Panc1 (cell line): Measurements from ENCODE around the gene NBL1. TPM values are rescaled to one million over a fixed set of nuclear protein-coding genes. Genes with fewer than 3 reads are reported as not detected.

Source experiments
- ATAC-seq: fragments of 200-7000 bp; cut with Tn5 transposase; 2 replicates; pipeline ENCODE4 v1.9.1; 2020; ENCODE audit warnings: mild to moderate bottlenecking, moderate library complexity
- BruUV-seq: library from RNA; stranded (reverse); fragments of 400-500 nt; replicated peaks from 2 replicates; lab custom pipeline; 2021; lab: Mats Ljungman, UMichigan
- CTCF ChIA-PET: fragments of 300-600 bp; sonication (Branson Sonifier 250); formaldehyde crosslinking; loops from one replicate; lab custom pipeline; 2022; ENCODE audit warnings: antibody characterized with exemption; lab: Charles Lee
- POLR2A ChIA-PET: fragments of 300-600 bp; sonication (Branson Sonifier 250); formaldehyde crosslinking; loops from one replicate; lab custom pipeline; 2022; ENCODE audit warnings: antibody characterized with exemption; lab: Charles Lee
- DNase-seq: peaks from one replicate; pipeline ENCODE4 v3.0.0-alpha.2; 2010; ENCODE audit warnings: low read depth, low spot score
- H3K27ac ChIP-seq: 2 replicates; pipeline ENCODE4 v1.5.1; 2011; ENCODE audit warnings: mild to moderate bottlenecking, low read length, inconsistent platforms
- H3K27me3 ChIP-seq: fragments of 200-500 bp; sonication (Bioruptor generic); 2 replicates; pipeline ENCODE4 v1.6.0; 2014; ENCODE audit warnings: low read length, inconsistent platforms; ENCODE audit not compliant: control insufficient read depth, insufficient read depth
- H3K36me3 ChIP-seq: fragments of 200-500 bp; sonication (Bioruptor generic); 2 replicates; pipeline ENCODE4 v1.5.1; 2014; ENCODE audit warnings: inconsistent platforms, mild to moderate bottlenecking, low read length, moderate library complexity; ENCODE audit not compliant: control insufficient read depth, insufficient read depth
- H3K4me1 ChIP-seq: 2 replicates; pipeline ENCODE4 v1.5.1; 2011; ENCODE audit warnings: inconsistent platforms, mild to moderate bottlenecking, low read length, moderate library complexity; ENCODE audit not compliant: control insufficient read depth, insufficient read depth
- H3K4me3 ChIP-seq, 2 experiments: 2 replicates each; pipeline ENCODE4 v1.5.1; 2011 to 2012; ENCODE audit warnings: low read depth in 2 of 2, low read length in 2 of 2, mild to moderate bottlenecking in 2 of 2, inconsistent platforms in 1 of 2, moderate library complexity in 1 of 2
- H3K9me3 ChIP-seq: fragments of 200-500 bp; sonication (Bioruptor generic); 2 replicates; pipeline ENCODE4 v1.5.1; 2014; ENCODE audit warnings: low read depth, mild to moderate bottlenecking, inconsistent platforms, low read length, moderate library complexity; ENCODE audit not compliant: control insufficient read depth, insufficient read depth
- CTCF ChIP-seq: fragments of 450-650 bp; IDR thresholded peaks from 2 replicates; pipeline ENCODE4 v1.5.1; 2017; ENCODE audit warnings: mild to moderate bottlenecking
- POLR2AphosphoS5 ChIP-seq: IDR thresholded peaks from 2 replicates; pipeline ENCODE4 v1.6.1; 2012; ENCODE audit warnings: mild to moderate bottlenecking, low read depth, low read length, moderate library complexity
- REST ChIP-seq, 2 experiments: IDR thresholded peaks; 2 replicates each; pipeline ENCODE4 v1.6.1; 2011 to 2012; ENCODE audit warnings: low read depth in 2 of 2, control low read depth in 1 of 2, low read length in 1 of 2, mild to moderate bottlenecking in 1 of 2, moderate library complexity in 1 of 2; ENCODE audit not compliant: insufficient read depth in 1 of 2
- SIN3A ChIP-seq: IDR thresholded peaks from 2 replicates; pipeline ENCODE4 v1.6.1; 2012; ENCODE audit warnings: low read depth, mild to moderate bottlenecking, low read length, moderate library complexity, borderline replicate concordance; ENCODE audit not compliant: insufficient read depth
- TCF7L2 ChIP-seq: IDR thresholded peaks from 2 replicates; pipeline ENCODE4 v1.6.1; 2011; ENCODE audit warnings: mild to moderate bottlenecking, low read depth, low read length, inconsistent platforms
- in situ Hi-C: cut with HindIII; loops from 2 replicates; pipeline ENCODE4 v1.10.0; 2016; ENCODE audit warnings: low sequenced_read_pairs, low pct_unique_long_range_greater_than_20kb
- intact Hi-C: fragments of 100-400 bp; cut with micrococcal nuclease; formaldehyde crosslinking; loops from one replicate; pipeline ENCODE4 v1.10.0; 2022; ENCODE audit not compliant: unreplicated experiment
- total RNA-seq: library from RNA; stranded (reverse); gene quantifications from one replicate; pipeline ENCODE4 v1.2.1, GENCODE V29; 2021; ENCODE audit not compliant: unreplicated experiment

Gene NBL1
- total RNA-seq, 1 experiment from 2014 or later: 191 TPM

- TF ChIP-seq CTCF (no peak), SIN3A (no peak), TCF7L2 (no peak), POLR2AphosphoS5 (no peak), REST (IDR thresholded peaks at IDR 0.05; ENCODE audit: insufficient read depth in 1 of 2, low read depth in 2 of 2, low read length in 1 of 2) (no peak)
- H3K9me3 ChIP-seq: no peaks in the 10 kb centered on the region
- ChIA-PET CTCF (interaction anchor here (0.7 kb wide), 1 partner anchor 10 kb away, joined by 5 read pairs; no protein-coding TSS in a partner anchor), POLR2A (no interaction called here)
- DNase-seq: no peak
- H3K36me3 ChIP-seq: no peaks in the 10 kb centered on the region
- no TSS peak for BruUV-seq
- peaks cover 2% of the 10 kb centered on the region; the same call in 1 of the 2 replicates for H3K27me3 ChIP-seq
- in situ Hi-C loops: no loop called here
- no peaks in the 10 kb centered on the region for H3K4me1 ChIP-seq
- H3K4me3 ChIP-seq: no peak overlapping the region
- intact Hi-C loops: no loop called here
- ATAC-seq: no peak
- H3K27ac ChIP-seq: no peak overlapping the region
Measured at GRCh38 chr1:19670787-19671186, 26.7 kb downstream of the NBL1 start.

- CTCF ChIA-PET: no interaction called here
- intact Hi-C loops (no loop called here), in situ Hi-C loops (no loop called here)
- Histone ChIP-seq H3K36me3 (no peaks in the 10 kb centered on the region), H3K4me3 (no peak overlapping the region), H3K27me3 (peaks cover 2% of the 10 kb centered on the region; the same call in 1 of the 2 replicates), H3K9me3 (no peaks in the 10 kb centered on the region), H3K27ac (no peak overlapping the region), H3K4me1 (no peaks in the 10 kb centered on the region)
- no peak for TF ChIP-seq TCF7L2
- no peak for TF ChIP-seq POLR2AphosphoS5
- no peak for TF ChIP-seq SIN3A
- no peak for TF ChIP-seq CTCF
- POLR2A ChIA-PET: no interaction called here
- no peak for DNase-seq
- no TSS peak for BruUV-seq
- no peak for ATAC-seq
Measured at GRCh38 chr1:19672237-19672636, 28.1 kb downstream of the NBL1 start.
